GM12873 (cell line): ENCODE results near the gene MEGF8.

Experiments
- CTCF ChIP-seq: IDR thresholded peaks from 2 replicates; pipeline ENCODE4 v1.5.1; 2012; ENCODE audit warnings: low read depth, mild to moderate bottlenecking, moderate library complexity, low read length, control low read depth; ENCODE audit not compliant: insufficient read depth; ENCODE audit errors: missing control alignments

The MEGF8 gene

GRCh38 chr19:42422901-42423461, 97.5 kb downstream of the MEGF8 start:
- peak; percentile 20 for TF ChIP-seq CTCF

- TF ChIP-seq CTCF, result no peak
Measured at GRCh38 chr19:42423462-42424344, 98.3 kb downstream of the MEGF8 start.

GRCh38 chr19:42424345-42424707, 98.9 kb downstream of the MEGF8 start:
- TF ChIP-seq CTCF, result no peak

GRCh38 chr19:42424712-42425131, 99.3 kb downstream of the MEGF8 start:
- TF ChIP-seq CTCF, result peak; percentile 1

GRCh38 chr19:42426643-42427042, 101.2 kb downstream of the MEGF8 start:
- TF ChIP-seq CTCF, result no peak

GRCh38 chr19:42427313-42427712, 101.9 kb downstream of the MEGF8 start, which contains the start of gene LIPE:
TSS of gene LIPE (minus strand) at chr19:42427388. CDS start at chr19:42427149, 239 bp downstream.
- no peak for TF ChIP-seq CTCF
